Vagina (tissue), 2 donors: ENCODE measurements around the gene PPAN. TPM values are rescaled to one million over a fixed set of nuclear protein-coding genes. Genes with fewer than 3 reads are reported as not detected.

Experiments used
- DNase-seq, 2 donors: peaks; one replicate each; pipeline ENCODE4 v3.0.0-alpha.2; 2017; ENCODE audit errors: extremely low spot score in 2 of 2
- H3K27ac ChIP-seq: fragments of 200-600 bp; sonication (generic); one replicate; pipeline ENCODE4 v1.5.1; 2019
- H3K27me3 ChIP-seq: fragments of 200-600 bp; sonication (generic); one replicate; pipeline ENCODE4 v1.5.1; 2019
- H3K36me3 ChIP-seq, 2 donors: fragments of 200-600 bp; sonication (generic); one replicate each; pipeline ENCODE4 v1.5.1; 2017 to 2019
- H3K4me1 ChIP-seq: fragments of 200-600 bp; sonication (generic); one replicate; pipeline ENCODE4 v1.5.1; 2019
- H3K4me3 ChIP-seq, 2 donors: fragments of 200-600 bp; sonication (generic); 1 replicate in 1 of 2; 2 replicates in 1 of 2; pipeline ENCODE4 v1.5.1; 2016 to 2019
- H3K9me3 ChIP-seq: fragments of 200-600 bp; sonication (generic); one replicate; pipeline ENCODE4 v1.5.1; 2019
- CTCF ChIP-seq, 3 experiments: fragments of 450-650 bp in 2 of 3; fragments of 200-600 bp in 1 of 3; sonication (generic) in 1 of 3; IDR thresholded peaks; one replicate each; pipeline ENCODE4 v1.5.1; 2017 to 2019; ENCODE audit warnings: antibody characterized with exemption in 3 of 3, mild to moderate bottlenecking in 2 of 3, moderate library complexity in 2 of 3
- POLR2A ChIP-seq, 2 donors: fragments of 450-650 bp; IDR thresholded peaks; one replicate each; pipeline ENCODE4 v1.6.1; 2017; ENCODE audit warnings: antibody characterized with exemption in 2 of 2, mild to moderate bottlenecking in 2 of 2, moderate library complexity in 2 of 2
- POLR2AphosphoS5 ChIP-seq, 2 donors: sonication (generic); formaldehyde crosslinking; IDR thresholded peaks; one replicate each; pipeline ENCODE4 v1.9.0; 2017; ENCODE audit warnings: antibody characterized with exemption in 2 of 2, mild to moderate bottlenecking in 2 of 2, low read depth in 1 of 2; ENCODE audit not compliant: insufficient read depth in 1 of 2
- intact Hi-C: fragments of 100-400 bp; cut with DNase I; formaldehyde crosslinking; loops from one replicate; pipeline ENCODE4 v1.15.1; 2023
- total RNA-seq: library from RNA; depleted of rRNA; stranded (reverse); fragments of >200 nt; gene quantifications from one replicate; pipeline ENCODE4 v1.2.3, GENCODE V29; 2016

Gene PPAN
- total RNA-seq, 1 donor from 2014 or later, result 55.2 TPM

- intact Hi-C loops, result no loop called here
- no peak overlapping the region for H3K27ac ChIP-seq
- H3K4me1 ChIP-seq, result peaks cover 33% of the 10 kb centered on the region
- H3K36me3 ChIP-seq, result peaks cover 0 to 45% of the 10 kb centered on the region in 2 donors
- DNase-seq, result peak in 1 of 2 donors; percentile 95
- H3K4me3 ChIP-seq, result no peak overlapping the region
- H3K9me3 ChIP-seq, result no peaks in the 10 kb centered on the region
- TF ChIP-seq POLR2AphosphoS5 (IDR thresholded peaks at IDR 0.05; ENCODE audit: insufficient read depth in 1 of 2, low read depth in 1 of 2) (no peak), CTCF (IDR thresholded peaks at IDR 0.05) (no peak)
- no peaks in the 10 kb centered on the region for H3K27me3 ChIP-seq
Measured at GRCh38 chr19:10109528-10109927, 3.4 kb downstream of the PPAN start.

GRCh38 chr19:10110076-10110971 lies 4.2 kb downstream of the PPAN start:
- intact Hi-C loops, result no loop called here
- H3K9me3 ChIP-seq, result no peaks in the 10 kb centered on the region
- H3K4me3 ChIP-seq, result no peak overlapping the region
- H3K27me3 ChIP-seq, result no peaks in the 10 kb centered on the region
- peaks cover 0 to 53% of the 10 kb centered on the region in 2 donors for H3K36me3 ChIP-seq
- no peak for TF ChIP-seq POLR2AphosphoS5 (IDR thresholded peaks at IDR 0.05; ENCODE audit: insufficient read depth in 1 of 2, low read depth in 1 of 2)
- no peak for TF ChIP-seq POLR2A (IDR thresholded peaks at IDR 0.05)
- no peak for TF ChIP-seq CTCF (IDR thresholded peaks at IDR 0.05)
- DNase-seq, result peak; percentile 81 to 92
- H3K27ac ChIP-seq, result no peak overlapping the region
- H3K4me1 ChIP-seq, result peaks cover 33% of the 10 kb centered on the region

- no peaks in the 10 kb centered on the region for H3K27me3 ChIP-seq
- DNase-seq, result no peak
- no peaks in the 10 kb centered on the region for H3K9me3 ChIP-seq
- intact Hi-C loops, result no loop called here
- no peak for TF ChIP-seq POLR2A (IDR thresholded peaks at IDR 0.05)
- TF ChIP-seq CTCF (IDR thresholded peaks at IDR 0.05), result no peak
- TF ChIP-seq POLR2AphosphoS5 (IDR thresholded peaks at IDR 0.05; ENCODE audit: insufficient read depth in 1 of 2, low read depth in 1 of 2), result no peak
- no peak overlapping the region for H3K27ac ChIP-seq
- peaks cover 0 to 59% of the 10 kb centered on the region in 2 donors for H3K36me3 ChIP-seq
- H3K4me1 ChIP-seq, result peaks cover 27% of the 10 kb centered on the region
- no peak overlapping the region for H3K4me3 ChIP-seq
Measured at GRCh38 chr19:10110972-10111317, 4.8 kb downstream of the PPAN start.

GRCh38 chr19:10111405-10111811 lies 5.2 kb downstream of the PPAN start, which contains the start of gene P2RY11:
P2RY11 (plus strand) TSS chr19:10111693; CDS start chr19:10111722, 29 bp downstream.
- peaks cover 0 to 64% of the 10 kb centered on the region in 2 donors for H3K36me3 ChIP-seq
- intact Hi-C loops, result no loop called here
- H3K9me3 ChIP-seq, result no peaks in the 10 kb centered on the region
- DNase-seq, result peak in 1 of 2 donors; percentile 91
- TF ChIP-seq POLR2AphosphoS5 (IDR thresholded peaks at IDR 0.05; ENCODE audit: insufficient read depth in 1 of 2, low read depth in 1 of 2) (no peak), CTCF (IDR thresholded peaks at IDR 0.05) (no peak), POLR2A (IDR thresholded peaks at IDR 0.05) (no peak)
- H3K27me3 ChIP-seq, result no peaks in the 10 kb centered on the region
- peaks cover 26% of the 10 kb centered on the region for H3K4me1 ChIP-seq
- no peak within 1 kb of the TSS for H3K4me3 ChIP-seq
- no peak within 1 kb of the TSS for H3K27ac ChIP-seq
